GM21360 (cell line): ENCODE results near the gene CDH5.

Experiments
- ATAC-seq: cut with Tn5 transposase; IDR thresholded peaks from one replicate; pipeline ENCODE4 v1.9.1; 2021; ENCODE audit warnings: mild to moderate bottlenecking, moderate library complexity; ENCODE audit not compliant: unreplicated experiment

CDH5 gene

DNA sequence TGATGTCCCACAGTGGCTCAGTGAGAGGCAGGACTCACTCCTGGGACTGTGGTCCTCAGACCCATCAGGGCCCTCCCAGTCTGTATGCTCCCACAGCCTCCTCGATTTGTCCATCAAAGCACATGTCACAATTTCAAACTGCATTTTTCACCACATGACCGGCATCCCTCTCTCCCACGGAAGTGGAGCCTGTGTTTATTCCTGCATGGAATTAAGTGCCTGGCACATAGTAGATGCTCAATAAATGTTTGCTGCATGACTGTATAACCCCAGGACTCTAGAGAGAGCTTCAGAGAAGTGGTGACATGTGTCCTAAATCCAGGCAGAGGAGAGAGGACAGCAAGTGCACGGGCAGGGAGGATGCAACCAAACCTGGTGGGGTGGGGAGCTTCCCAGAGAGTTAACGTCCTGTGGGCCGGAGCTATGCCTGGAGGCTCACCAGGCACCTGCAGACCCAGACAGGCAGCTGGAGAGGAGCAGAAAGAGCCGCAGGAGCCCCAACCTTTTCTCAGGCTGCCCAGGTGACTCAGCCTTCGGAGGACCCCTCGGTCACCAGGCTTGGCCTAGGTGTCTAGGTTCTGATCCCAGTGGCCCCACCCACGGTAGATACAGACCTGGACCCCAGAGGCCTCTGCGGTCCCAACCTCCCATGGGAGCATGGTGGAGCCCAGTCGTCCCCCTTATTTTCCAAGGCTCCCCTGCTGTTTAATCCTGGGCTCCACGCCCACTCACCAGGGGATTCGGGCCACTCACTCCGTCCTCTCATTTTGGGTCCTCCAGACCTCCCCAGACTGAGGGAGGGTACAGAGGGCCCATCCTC, 5.8 kb downstream of the CDH5 start:
- ATAC-seq = no peak

DNA sequence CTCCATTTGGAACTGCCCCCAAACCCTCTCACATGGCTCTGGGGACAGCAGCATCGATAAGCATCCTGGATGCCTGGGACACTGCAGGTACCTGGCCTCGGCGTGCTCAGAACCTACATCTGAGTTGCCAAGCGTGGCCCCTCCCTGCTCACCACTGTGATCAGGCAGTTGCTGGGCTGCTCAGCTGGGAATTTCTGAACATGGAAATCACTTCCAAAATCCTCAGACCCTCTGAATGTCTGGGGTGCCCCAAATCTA, 6.3 kb downstream of the CDH5 start:
- ATAC-seq = no peak

DNA sequence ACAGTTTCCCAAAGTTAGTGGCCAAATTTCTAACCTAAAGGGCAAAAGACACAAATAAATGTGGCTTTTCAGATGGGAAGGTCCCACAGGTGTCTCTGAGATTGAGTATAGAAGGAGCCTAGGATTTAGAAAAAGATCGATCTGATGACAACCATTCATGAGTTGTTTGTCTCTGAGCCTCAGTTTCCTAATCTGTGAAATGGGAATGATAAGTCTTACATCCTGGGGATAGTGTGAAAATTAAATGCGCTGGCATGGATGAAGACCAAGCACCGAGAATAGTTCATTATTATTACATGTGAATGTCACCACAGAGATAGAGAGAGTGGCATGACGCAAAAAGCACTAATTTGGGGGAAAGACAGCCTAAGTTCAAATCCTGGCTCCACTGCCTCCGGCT, 7.2 kb downstream of the CDH5 start:
- ATAC-seq = no peak

DNA sequence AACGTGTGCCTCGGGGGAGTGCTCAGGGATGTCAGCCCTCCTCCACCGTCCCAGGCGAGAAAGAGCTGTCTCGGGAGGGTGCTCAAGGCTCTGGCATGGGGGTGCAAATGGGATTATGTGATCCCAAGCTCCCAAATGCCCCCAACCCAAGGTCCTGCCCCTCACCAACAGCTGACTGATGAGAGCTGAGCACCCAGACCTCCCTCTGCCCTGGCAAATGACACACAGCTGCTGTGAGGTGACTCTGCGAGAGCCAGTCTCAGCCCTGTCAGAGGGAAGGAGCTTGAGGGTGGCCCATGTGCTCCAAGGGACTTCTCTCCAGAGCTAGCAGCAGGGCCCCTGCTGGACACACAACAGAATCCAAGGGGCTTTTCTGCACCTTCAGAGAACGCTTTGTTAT, 7.7 kb downstream of the CDH5 start:
- ATAC-seq = no peak

DNA sequence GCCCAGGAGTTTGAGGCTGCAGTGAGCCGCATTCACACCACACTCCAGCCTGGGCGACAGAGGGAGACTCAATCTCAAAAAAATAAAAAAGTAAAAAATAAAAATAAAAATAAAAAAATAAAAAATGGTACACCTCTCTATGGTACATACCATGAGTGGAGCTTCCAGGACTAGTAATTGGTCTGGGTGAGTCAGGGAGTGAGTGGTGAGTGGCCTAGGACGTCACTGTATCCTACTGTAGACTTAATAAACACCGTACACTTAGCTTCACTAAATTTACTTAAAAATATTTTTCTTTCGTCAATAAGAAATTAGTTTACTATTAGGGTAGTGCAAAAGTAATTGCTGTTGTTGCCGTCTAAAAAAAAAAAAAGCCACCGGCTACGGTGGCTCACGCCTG, 9.0 kb downstream of the CDH5 start:
- no peak for ATAC-seq

DNA sequence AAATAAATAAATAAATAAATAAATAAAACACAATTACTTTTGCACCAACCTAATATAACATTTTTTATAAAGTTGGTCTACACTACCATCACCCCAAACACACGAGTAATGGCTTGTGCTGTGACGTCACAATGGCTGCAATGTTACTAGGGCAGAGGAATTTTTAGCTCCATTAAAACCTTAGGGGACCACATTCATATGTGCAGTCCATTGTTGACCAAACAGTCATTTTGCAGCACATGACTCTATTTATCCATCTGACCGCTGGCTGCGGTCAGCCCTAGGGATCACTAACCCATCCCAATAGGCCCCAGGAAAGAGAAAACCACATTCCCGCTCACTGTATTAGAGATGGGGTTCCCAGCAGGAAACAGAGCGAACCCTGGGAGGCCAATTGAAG, 9.6 kb downstream of the CDH5 start:
- ATAC-seq = no peak

DNA sequence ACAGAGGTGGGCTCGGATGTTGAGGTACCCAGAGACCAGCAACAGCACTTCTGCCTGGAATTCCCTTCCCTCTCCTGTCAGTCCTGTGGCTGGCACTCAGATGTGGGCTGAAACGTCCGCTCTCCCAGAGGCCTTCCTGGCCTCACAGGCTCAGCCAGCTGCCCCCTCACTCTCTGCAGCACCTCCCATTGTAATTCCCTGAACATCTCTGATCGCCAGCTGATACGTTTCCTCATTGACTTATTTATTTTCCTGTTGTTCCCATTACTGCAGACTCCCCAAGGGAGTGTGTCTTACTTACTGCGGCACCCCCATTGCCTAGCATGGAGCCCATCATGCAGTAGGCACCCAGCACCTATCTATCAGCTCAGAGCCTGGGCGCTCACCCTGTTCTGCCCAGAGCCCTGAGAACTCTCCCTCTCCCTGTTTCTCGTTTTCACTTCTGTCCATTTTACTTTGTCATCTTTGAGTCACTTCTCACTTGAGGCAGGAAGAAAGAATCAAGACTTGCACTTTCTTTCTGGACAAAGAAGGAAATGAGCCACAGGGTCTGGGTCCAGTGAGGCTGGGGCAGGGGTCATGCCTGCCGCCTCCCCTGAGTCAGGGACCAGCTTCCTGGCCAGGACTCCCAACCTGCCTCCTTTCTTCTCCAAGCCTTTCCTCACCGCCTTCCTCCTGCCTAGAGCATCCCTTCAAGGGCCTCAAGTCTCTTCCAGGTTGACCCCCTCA, 10.2 kb downstream of the CDH5 start:
- no peak for ATAC-seq

DNA sequence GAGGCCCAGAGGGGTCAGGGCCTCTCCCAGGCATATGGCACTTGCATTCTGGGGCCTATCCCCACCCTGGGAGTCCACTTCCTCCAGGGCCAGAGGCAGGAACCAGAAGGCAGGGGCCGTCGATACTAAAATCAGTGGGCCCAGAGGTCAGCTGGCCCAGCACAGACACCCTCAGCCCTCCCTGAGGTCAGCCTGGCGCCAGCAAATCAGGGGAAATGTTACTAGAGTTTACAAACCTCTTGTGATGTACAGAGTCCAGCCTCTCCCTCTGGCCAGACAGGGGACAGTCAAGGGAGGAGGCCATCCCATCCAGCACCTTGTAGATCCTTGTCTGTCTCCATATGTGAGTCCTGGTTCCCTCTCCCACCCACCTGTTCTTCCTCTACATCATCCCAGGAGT, 10.8 kb downstream of the CDH5 start:
- ATAC-seq = no peak

DNA sequence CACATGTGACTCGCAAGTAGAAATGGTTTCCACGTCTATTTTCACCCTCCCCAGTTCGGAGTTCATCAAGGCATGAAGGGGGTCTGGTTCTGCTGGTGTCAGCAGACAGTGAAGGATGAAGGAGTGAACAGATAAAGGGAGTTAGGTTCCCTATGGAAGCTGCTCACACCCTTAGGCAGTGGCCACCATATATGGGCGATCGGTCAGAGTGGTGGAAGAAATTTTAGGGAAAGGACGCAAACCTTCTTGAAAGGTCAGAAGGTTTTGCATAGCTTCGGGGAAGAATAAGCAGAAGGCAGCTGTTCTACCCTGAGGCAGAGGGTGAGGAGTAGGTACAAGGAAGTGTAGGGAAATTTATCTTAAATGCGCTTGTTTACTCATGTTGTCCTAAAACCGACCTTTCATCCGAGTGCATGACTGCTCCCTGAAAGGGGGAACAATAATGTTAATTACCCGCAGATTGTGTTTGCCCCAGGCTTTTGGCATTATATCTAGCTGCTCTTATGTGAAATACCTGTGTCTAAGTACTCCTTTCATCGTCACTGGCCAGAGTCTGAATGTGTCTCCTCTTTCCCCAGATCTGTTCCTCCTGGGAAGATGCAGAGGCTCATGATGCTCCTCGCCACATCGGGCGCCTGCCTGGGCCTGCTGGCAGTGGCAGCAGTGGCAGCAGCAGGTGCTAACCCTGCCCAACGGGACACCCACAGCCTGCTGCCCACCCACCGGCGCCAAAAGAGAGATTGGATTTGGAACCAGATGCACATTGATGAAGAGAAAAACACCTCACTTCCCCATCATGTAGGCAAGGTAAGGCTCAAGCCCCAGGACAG, 12.5 kb downstream of the CDH5 start:
- ATAC-seq = no peak

DNA sequence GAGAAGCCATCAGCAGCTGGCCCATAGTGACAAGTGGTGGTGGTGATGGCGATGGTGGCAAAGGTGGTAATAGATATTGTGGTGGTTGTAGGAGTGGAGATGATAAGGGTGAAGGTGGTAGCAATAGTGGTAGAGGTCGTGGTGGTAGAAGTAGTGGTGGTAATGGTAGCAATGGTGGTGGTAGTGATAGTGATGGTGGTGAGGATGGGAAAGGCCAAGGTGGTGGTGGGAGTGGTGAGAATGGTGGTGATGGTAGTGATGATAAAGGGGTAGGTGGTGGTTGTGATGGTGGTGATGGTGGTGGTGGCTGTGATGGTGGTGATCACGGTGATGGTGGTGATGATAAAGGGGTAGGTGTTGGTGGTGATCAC, 13.1 kb downstream of the CDH5 start:
- no peak for ATAC-seq

DNA sequence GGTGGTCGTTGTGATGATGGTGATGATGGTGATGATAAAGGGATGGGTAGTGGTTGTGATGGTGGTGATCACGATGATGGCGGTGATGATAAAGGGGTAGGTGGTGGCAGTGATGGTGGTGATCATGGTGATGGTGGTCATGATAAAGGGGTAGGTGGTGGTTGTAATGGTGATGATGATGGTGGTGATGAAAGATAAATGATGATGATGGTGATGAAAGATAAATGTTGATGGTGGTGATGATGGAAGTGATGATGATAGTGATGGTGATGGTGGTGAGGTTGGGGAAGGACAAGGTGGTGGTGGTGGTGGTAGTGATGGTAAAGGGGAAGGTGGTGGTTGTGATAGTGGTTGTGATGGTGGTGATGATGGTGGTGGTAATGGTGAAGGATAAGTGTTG, 13.9 kb downstream of the CDH5 start:
- no peak for ATAC-seq

DNA sequence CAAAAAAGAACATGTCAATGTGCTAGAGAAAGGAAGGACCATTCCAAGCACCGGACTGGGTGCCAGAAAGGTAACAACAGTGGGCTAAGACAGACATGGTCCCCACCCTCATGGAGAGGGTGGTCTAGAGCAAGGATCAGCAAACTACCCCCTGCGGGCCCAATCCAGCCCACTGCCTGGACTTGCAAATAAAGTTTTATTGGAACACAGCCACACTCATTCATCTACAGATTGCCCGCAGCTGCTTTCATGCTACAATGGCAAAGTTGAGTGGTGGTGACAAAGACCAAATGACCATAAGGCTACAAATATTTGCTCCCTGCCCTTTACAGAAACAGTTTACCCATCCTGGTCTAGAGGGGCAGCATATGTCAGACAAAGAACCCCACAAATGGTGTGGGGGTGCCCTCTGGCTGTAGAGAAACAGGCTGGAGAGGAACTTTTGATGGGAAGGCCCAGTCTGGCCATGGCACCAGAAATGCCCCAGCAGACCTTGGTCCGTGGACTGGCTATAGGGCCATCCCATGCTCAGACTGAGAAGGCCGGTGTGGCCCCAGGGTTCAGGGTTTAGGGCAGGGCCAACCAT, 15.2 kb downstream of the CDH5 start:
- no peak for ATAC-seq

DNA sequence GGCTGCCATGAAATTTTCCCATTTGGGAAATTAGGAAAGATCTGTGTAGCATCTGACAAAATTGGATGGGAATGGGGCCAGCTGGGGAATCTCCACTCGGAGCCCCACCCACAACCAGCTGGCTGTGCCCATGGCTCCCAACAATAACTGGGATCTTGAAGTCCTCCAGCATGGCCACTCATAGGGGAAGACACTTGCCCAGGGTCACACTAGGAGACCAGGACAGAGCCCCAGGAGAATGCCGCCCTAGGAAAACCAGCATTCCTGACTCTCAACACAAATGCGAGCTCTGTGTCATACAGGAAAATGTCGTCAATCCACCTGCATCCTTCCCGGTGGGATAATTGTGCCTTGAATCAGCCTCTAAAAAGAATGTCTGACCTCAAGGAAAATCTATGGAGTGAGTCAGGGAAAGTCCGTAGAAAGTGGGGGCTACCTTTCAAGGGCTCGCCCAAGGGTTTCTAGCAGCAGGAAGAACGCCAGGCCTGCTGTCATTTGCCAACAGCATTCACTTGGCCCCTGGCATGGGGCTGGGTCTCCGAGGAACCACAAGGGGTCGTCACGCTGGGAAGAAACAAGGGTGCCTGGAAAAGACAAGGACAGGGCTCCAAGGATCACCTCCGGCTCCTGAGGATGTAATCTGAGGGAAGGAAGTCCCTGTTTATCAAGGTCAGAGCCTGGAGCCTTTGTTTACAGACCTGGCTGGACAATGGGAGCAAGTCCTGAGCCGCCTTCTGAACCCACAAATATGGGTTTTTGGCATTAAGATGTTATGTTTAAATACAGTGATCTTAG, 15.9 kb downstream of the CDH5 start:
- no peak for ATAC-seq

DNA sequence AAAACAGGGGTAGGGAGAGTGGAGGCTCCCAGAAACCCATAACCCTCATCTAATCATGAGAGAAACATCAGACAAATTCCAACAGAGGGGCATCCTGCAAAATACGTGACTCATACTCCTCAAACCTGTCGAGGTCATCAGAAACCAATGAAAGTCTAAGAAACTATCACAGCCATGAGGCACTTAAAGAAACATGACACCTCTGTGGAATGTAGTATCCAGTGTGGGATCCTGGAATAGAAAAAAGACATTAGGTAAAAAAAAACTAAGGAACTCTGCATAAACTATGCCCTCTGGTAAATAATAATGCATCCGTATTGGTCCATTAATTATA, 16.4 kb downstream of the CDH5 start:
- no peak for ATAC-seq

DNA sequence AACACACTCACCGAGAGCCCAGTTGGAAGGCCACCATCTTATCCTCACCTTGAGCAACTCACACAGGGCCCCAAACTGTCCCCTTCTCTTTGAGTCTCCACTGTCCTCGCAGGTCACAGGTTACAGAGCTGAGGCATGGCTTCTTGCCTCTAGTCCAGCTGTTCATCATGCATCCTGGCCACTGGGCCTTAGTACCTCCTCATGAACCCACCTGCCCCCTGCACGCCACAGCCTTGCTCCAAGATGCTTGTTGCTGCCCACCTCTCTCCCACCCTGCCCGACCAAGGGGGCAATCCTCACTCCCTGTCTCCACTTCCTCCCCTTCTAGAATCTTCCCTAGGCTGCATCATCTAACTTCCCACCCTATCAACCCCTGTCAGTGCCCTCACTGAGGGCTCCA, 17.1 kb downstream of the CDH5 start:
- no peak for ATAC-seq

DNA sequence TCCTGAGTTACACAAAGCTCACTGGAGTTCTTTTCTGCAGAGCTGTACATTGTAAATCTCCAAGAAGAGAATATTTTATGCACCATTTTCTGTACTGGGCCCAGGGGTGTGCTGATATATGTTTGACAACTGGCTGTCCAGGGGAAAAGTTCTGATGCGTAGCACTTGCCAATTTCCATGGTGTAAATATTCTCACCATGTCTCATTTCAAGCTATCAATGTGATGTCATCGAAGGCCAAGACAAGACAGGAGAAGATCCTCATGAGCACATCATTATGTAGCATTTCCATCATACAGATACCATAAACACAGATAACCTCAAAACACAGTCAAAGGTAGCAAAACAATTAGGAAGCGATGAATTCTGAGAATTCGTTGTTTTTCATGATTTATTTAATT, 18.9 kb downstream of the CDH5 start:
- no peak for ATAC-seq

DNA sequence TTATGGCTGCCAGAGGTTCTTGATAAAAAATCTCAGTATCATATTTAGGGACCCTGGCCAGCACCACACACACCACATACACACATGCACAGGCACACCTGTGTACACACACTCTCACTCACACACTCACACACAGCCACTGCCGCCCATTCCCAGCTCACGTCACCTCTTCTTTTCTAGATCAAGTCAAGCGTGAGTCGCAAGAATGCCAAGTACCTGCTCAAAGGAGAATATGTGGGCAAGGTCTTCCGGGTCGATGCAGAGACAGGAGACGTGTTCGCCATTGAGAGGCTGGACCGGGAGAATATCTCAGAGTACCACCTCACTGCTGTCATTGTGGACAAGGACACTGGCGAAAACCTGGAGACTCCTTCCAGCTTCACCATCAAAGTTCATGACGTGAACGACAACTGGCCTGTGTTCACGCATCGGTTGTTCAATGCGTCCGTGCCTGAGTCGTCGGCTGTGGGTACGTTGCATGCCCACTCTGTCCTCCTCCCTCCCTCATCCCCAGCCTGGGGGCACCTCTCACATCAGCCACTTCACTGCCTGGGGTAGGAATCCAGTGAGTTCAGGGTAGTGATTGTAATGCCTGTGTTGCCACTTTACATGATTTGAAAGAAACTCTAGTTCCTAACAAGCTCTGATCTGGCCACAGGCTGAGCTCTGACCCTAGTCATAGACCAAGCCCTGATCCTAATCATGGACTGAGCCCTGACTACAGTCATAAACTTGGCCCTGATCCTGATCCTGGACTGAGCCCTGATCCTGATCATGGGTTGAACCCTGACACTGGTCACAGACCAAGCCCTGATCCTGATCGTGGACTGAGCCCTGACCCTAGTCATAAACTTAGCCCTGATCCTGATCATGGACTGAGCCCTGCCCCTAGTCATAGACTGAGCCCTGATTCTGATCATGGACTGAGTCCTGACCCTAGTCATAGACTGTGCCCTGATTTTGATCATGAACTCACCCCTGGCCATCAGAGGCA, 20.4 kb downstream of the CDH5 start:
- no peak for ATAC-seq

DNA sequence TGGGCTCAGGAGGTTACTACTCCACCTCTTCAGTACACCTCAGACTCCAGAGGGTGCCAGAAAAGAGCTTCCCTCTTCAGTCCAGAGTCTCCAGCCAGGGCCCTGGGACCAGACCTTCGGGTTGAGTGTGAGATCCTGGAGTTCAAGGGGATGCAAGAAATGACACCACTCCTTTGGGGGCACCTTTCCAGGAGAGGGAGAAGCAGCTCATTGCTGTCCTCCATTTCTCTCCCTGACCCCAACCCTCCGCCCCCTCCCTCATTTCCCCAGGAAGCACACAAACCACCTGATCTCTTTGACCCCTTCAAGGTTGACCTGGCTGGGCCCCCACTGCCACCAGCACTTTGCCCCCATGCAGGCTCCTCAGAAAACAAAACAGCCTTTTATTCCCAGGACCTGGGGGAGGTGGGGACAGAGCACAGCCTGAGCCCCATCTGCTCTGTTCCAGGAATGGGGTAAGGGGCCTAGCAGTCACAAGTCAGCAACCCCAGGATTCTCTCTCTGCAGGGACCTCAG, 21.4 kb downstream of the CDH5 start:
- ATAC-seq = no peak

DNA sequence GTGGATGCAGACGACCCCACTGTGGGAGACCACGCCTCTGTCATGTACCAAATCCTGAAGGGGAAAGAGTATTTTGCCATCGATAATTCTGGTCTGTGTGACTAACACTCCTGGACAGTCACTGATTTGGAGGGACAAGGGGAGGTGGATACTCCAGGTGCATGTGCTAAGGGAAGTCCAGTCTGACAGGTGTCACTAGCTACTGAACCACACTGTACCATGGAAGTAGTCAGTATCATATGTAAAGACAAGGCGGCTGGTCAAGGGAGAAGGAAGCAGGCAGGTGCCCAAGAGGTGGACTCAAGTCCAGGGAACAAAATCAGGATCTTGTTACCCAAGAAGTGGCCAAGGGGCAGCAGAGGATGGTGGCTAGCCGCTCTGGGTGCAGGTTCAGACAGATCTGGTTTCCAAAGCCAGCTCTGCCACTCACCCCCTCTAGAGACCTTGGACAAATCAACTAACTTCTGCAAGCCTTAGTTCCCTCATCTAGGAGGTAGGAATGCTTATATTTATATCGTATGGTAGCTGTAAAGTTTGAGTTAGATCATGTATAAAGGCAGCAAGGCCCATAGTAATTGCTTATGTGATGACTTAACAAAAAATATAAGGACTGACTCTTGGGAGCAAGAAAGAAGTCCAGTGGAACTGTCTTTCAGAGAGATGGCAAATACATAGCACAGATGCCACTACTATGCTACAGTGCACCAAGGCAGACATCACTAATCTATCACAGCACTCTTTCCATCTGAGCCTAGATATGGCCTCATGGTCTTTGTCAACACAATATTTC, 22.1 kb downstream of the CDH5 start:
- ATAC-seq = no peak
